Measurements from ENCODE around the gene CST7.
"Not testable (repeated sequence)": the region's sequence is repeated elsewhere in the genome, so short reads cannot be mapped to it uniquely, and the experiment has no call there.

CST7 gene

DNA sequence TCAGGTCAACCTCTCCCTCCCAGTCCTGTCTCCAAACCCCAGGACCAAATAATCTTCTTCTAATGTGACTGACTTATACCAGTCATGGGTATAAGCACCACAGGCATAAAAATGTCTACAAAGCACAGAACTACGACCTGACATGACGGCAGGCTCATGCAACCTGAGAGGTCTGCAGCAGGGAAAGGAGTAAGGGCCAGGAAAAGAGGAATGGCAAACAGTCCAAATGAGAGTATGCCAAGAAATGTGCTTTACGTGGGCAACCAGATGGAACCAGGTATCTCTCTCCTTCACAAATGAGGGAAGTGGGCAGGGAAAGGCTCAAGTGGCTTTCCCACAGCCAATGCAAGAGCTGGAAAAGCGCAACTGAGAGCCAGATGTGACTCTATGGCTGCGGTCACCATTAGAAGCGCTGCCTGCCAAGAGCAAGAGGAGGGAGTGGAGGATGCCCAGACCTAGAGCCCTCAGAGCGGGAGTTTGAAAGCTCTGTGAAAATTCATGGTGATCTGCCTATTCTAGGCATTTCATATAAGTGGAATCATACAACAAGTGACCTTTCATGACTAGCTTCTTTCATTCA lies 37.5 kb downstream of the CST7 start:
- no peak for DNase-seq (ENCODE audit: low read depth in 2 of 2)

- peak in 1 of 2 donors; percentile 12 for DNase-seq (ENCODE audit: low read depth in 2 of 2)
These were observed 38.2 kb downstream of the CST7 start for GRCh38 chr20:24987244-24987643.

DNA sequence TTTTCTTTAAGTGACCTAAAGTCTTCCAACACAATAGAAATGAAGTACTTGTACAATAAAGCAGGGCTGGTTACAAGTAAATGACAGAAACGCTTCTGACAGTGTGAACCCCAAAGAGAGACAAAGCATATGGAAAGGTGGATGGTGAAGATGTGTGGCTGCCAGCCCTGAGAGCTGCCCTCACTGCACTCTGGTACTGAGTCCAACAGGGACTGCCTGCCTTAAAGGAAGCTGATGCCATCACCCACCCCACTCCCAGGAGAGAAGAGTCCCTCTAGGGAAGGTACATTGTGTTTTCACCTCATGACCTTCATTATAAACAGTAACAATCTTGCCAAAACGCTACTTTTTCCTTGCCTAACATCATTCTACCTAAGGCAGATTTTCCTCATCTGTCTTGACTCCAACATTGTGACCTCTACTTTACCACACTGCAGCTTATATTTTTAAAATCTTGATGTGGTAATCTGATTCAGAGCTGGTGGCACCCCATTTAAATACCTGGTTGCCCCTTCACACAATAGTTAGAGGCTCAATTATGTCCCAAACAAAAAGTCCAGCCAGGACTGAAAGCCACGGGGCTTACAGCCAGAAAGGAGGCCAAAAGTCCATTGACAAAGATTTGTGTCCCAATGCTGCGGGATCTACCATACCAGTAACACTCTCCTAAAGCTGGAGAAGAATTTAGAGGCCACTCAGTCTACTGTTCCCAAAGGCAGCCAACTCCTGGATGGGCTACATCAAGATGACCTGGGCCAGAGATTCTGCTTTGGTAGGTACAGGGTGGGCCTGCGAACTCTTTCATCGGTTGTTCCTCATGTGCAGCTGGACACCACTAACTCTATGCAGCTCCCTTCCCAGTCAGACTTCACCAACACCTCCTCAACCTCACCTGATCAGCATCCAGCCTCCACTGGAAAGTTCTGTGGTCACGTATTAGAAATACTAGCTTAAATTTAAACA lies 39.1 kb downstream of the CST7 start:
- no peak for DNase-seq (ENCODE audit: low read depth in 2 of 2)

GRCh38 chr20:24989162-24989561 lies 40.1 kb downstream of the CST7 start:
- DNase-seq (ENCODE audit: low read depth in 2 of 2) = no peak

DNA sequence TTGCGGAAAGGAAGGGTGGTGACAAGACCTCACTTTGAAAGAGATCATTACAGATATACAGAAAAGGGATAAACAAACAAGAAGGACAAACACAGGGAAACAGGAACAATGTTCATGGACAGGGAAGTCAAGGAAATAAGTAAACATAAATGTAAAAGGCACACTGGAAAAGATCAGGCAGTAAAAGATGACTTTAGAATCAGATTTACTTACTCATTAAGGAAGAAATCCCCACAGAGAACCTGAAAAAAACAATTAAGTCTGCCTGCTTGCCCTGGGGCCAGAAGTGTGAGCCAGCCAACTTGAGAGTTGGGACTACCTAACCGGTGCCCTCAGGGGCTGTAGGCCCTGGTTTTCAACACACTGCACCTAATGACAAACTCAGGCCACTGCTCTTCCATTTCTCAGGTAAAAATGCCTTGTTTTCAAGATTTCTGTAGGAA lies 41.8 kb downstream of the CST7 start:
- DNase-seq (ENCODE audit: low read depth in 2 of 2) = no peak

DNA sequence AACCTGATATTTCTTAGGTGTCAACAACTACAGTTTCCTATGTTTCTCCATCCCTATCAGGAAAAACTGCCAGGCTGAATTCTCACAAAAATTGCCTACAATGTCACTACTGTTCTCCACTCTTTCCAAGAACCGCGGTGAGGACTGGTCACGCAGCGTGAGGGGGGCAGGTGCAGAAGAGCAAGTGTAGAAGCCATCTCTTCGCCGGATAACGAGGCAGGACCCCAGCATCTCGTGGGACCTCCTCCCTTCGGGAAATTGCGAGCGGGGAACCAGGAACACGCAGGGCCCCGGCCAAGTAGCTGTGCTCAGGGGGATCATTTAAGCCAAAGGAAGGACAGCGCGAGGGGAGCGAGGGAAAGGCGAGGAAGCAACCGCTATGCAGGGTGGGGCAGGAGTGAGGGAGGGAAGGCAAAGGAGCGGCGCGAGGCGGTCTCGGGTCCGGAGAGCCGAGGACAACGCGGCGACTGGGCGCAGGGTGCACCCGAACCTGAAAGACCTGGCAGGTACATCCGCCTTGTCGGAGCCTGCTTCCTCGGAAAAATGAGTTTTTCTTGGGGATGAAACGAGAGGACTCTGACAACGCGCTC lies 42.9 kb downstream of the CST7 start:
- DNase-seq (ENCODE audit: low read depth in 2 of 2) = peak in 1 of 2 donors; percentile 17

DNA sequence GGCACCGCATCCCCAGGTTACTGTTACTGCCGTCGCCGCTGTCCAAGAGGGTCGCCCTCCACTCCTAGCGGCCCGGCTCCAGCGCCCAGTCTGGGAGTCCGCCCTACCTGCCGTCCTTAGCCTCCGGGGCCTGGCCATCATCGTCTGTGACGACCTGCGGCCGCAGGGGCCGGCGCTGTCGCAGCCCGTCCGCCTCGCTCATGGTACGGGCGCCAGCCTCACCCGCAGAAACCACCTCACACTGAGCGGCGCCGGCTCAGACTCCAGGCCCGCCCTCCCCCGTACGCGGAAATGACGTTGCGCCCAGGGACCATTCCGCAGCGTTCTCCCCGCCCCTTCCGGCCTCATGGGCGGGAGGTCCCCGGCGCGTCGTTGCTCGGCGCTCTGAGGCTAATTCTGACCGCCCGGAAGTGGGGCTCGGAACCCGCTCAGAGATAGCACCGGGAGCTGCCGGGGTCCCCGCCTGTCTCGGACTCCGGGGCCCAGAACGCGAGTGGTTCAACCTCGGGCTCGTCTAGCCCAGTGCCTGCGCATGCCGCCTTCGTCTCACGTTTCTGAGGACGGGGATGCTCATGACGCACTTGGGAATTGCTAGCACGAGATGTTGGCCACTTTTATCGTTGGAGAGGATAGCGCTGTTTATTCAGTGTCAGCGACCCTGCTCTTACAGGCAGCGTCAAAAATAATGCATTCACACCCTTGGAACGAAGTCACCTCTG lies 43.6 kb downstream of the CST7 start, which contains the start of gene APMAP:
Gene APMAP, minus strand, starts transcription at position 265 of the 719 bp plus-strand sequence. Its CDS starts 63 bp downstream, at position 202.
- DNase-seq (ENCODE audit: low read depth in 2 of 2) = peak; percentile 94

- no peak for DNase-seq (ENCODE audit: low read depth in 2 of 2)
These were observed 44.5 kb downstream of the CST7 start for GRCh38 chr20:24993337-24994185.

- no peak for DNase-seq (ENCODE audit: low read depth in 2 of 2)
These were observed 45.1 kb downstream of the CST7 start for GRCh38 chr20:24994186-24994465.

- peak; percentile 72 to 76 for DNase-seq (ENCODE audit: low read depth in 2 of 2)
These were observed 45.6 kb downstream of the CST7 start for GRCh38 chr20:24994470-24995368.

GRCh38 chr20:24995741-24996448 lies 46.8 kb downstream of the CST7 start:
- DNase-seq (ENCODE audit: low read depth in 2 of 2) = no peak

GRCh38 chr20:24996449-24997377 lies 47.6 kb downstream of the CST7 start:
- no peak for DNase-seq (ENCODE audit: low read depth in 2 of 2)

- no peak for DNase-seq (ENCODE audit: low read depth in 2 of 2)
These were observed 49.1 kb downstream of the CST7 start for GRCh38 chr20:24998121-24998520.

DNA sequence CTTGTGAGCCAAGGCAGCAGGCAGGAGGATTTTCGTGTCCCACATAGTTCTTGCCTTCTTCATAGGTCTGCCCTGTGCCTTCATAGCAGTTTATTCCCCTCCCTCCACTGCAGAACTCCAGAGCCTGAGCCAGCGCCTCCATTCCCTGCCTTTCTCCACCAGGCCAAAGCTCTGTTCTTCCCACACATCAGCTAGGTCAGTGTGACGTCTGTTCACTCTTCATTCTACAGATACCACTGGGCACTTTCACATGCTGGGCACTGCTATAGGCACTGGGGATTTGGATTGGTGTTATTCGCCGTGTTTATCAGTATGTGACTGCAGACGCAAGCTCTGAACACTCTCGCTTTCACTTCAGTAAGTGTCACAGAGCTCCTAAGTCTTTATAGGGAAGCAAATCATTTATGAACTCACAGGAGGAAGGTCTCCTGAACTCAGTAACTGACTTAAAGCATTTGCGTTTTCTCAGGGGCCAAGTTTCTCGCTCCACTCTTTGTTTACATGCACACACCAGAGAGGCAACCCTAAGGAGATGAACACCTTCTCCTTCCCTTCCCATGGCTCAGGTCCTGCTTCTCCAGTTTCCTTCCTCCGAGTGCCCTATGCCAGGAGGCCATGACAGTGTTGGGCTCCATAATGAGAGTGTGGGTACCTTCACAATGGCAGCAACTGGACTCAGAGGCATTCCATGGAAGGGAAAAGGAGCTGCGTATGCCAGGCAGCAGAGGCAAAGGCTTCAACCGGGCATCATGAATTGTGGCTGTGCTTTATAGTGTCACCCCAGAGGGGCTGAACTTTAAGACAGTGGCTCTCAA lies 49.8 kb downstream of the CST7 start:
- DNase-seq (ENCODE audit: low read depth in 2 of 2) = no peak

- DNase-seq (ENCODE audit: low read depth in 2 of 2) = no peak
These were observed 50.5 kb downstream of the CST7 start for GRCh38 chr20:24999568-24999967.

GRCh38 chr20:25000268-25000801 lies 51.3 kb downstream of the CST7 start:
- DNase-seq (ENCODE audit: low read depth in 2 of 2) = no peak

DNA sequence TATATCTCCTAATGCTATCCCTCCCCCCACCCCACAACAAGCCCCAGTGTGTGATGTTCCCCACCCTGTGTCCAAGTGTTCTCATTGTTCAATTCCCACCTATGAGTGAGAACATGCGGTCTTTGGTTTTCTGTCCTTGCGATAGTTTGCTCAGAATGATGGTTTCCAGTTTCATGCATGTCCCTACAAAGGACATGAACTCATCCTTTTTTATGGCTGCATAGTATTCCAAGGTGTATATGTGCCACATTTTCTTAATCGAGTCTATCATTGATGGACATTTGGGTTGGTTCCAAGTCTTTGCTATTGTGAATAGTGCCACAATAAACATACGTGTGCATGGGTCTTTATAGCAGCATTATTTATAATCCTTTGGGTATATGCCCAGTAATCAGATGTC lies 52.3 kb downstream of the CST7 start:
- DNase-seq (ENCODE audit: low read depth in 2 of 2) = not testable (repeated sequence)
